ENCODE data around the gene DAGLA.

DNA sequence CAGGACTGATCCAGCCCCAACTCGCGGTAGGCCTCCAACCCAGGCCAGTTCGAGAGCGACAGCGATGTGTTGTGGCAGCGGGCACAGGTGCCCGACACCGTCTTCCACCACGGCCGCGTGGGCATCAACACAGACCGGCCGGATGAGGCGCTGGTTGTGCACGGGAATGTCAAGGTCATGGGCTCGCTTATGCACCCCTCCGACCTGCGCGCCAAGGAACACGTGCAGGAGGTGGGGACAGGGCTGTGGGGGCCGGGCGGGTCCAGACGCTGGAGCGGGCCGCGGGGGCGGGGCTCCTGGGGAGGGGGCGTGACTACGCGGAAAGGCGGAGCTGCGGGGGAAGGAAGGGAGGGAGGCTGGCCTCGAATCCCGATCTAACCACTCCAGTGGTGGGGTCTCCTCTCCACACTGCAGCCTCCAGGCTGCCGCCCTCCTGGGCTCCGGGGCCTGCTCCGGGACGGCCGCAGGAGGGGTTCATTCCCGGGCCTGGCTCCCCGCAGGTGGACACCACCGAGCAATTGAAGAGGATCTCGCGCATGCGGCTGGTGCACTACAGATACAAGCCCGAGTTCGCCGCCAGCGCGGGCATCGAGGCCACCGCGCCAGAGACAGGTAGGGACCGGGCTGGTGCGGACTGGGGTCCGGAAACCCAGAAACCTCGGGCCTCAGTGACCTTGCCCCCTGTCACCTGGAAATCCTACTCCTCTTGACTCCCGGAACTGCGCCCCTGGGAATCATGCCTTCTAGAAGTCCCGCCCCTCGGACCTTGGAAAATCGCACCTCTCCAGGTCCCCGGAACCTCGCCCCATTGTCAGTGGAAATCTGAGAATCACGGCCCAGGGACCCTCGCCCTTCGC lies 97.3 kb downstream of the DAGLA start:
- peak in 1 of 2 donors; percentile 34 for TF ChIP-seq POLR2A (IDR thresholded peaks at IDR 0.05)
- TF ChIP-seq, protein P1, sequence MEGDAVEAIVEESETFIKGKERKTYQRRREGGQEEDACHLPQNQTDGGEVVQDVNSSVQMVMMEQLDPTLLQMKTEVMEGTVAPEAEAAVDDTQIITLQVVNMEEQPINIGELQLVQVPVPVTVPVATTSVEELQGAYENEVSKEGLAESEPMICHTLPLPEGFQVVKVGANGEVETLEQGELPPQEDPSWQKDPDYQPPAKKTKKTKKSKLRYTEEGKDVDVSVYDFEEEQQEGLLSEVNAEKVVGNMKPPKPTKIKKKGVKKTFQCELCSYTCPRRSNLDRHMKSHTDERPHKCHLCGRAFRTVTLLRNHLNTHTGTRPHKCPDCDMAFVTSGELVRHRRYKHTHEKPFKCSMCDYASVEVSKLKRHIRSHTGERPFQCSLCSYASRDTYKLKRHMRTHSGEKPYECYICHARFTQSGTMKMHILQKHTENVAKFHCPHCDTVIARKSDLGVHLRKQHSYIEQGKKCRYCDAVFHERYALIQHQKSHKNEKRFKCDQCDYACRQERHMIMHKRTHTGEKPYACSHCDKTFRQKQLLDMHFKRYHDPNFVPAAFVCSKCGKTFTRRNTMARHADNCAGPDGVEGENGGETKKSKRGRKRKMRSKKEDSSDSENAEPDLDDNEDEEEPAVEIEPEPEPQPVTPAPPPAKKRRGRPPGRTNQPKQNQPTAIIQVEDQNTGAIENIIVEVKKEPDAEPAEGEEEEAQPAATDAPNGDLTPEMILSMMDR (IDR thresholded peaks at IDR 0.05): no peak
